C4-2B (cell line): ENCODE data around the gene SPON1.

Source experiments
- CTCF ChIP-seq: fragments of 450-650 bp; conservative IDR thresholded peaks from 2 replicates; pipeline ENCODE4 v1.5.1; 2017; ENCODE audit warnings: mild to moderate bottlenecking
- ZFX ChIP-seq: fragments of 450-650 bp; IDR thresholded peaks from 2 replicates; pipeline ENCODE4 v1.6.1; 2017

GRCh38 chr11:14094481-14095037, 132.0 kb downstream of the SPON1 start:
- no peak for TF ChIP-seq CTCF
- no peak for TF ChIP-seq ZFX
